Nephron progenitor cell (in vitro differentiated cells): ENCODE data around the gene PI4K2A.
"Not testable (repeated sequence)": the region's sequence is repeated elsewhere in the genome, so short reads cannot be mapped to it uniquely, and the experiment has no call there.

Experiments
- DNase-seq: peaks from one replicate; pipeline ENCODE4 v3.0.0; 2021
- H3K27ac Mint-ChIP-seq: 2 replicates; pipeline ENCODE4 v1.8.0; 2021; ENCODE audit warnings: mild to moderate bottlenecking, moderate library complexity, mixed read lengths
- H3K27me3 Mint-ChIP-seq: 2 replicates; pipeline ENCODE4 v1.8.0; 2021; ENCODE audit warnings: mild to moderate bottlenecking, low read depth, mixed read lengths; ENCODE audit not compliant: poor library complexity
- H3K36me3 Mint-ChIP-seq: 2 replicates; pipeline ENCODE4 v1.8.0; 2021; ENCODE audit warnings: low read depth, mixed read lengths
- H3K4me1 Mint-ChIP-seq: 2 replicates; pipeline ENCODE4 v1.8.0; 2021; ENCODE audit warnings: mixed read lengths
- H3K4me3 Mint-ChIP-seq: 2 replicates; pipeline ENCODE4 v1.8.0; 2021; ENCODE audit warnings: mild to moderate bottlenecking, moderate library complexity, mixed read lengths
- H3K9me3 Mint-ChIP-seq: 2 replicates; pipeline ENCODE4 v1.8.0; 2021; ENCODE audit warnings: mild to moderate bottlenecking, moderate library complexity, mixed read lengths
- TF ChIP-seq, protein P1 (sequence below): fragments of 200-600 bp; sonication (generic); IDR thresholded peaks from 2 replicates; pipeline ENCODE4 v1.5.0; 2021; ENCODE audit warnings: antibody characterized with exemption

The PI4K2A gene

DNA sequence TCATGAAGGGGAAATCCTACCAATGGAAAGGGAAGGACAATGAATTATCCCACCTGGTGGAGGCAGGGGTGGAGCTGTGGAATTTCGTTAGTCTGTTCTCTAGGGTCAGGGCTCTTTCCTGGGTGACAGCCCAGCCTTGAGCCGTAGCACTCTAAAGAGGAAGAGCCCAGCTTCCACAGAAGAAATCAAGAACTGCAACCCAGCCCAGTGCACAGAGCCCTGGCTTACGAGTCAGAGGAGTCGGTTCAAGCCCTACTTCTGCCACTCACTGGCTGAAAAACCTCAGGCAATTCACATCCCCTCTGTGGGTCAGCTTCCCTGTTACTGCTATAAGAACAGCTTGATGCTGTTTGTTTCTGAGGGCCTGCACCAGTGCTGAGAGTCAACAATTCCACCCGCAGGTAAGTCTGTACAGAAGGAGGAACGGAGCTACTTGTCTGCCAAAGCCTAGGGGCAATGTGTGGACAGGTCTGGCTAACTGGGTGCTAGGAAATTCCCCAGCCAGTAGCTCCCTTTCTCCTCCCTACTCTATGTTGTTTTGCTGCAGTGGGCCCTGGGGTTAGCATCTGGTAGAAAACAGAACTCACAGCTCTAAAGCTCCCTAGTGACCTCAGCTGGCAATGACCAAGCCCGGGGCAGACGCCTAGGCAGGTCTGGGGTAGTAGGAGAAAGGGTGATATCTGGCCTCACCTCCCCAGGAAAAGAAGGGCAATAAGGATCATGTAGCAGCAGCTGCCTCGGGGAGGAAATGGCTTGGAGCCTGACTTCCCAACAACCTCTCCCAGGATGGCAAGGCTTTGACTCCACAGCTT lies 43.3 kb downstream of the PI4K2A start:
- Mint-ChIP-seq H3K36me3 (no peaks in the 10 kb centered on the region), H3K27ac (peak overlapping the region; percentile 66), H3K27me3 (peaks cover 6% of the 10 kb centered on the region), H3K4me1 (peaks cover 42% of the 10 kb centered on the region), H3K9me3 (no peaks in the 10 kb centered on the region), H3K4me3 (no peak overlapping the region)
- DNase-seq: no peak
- TF ChIP-seq, protein P1, sequence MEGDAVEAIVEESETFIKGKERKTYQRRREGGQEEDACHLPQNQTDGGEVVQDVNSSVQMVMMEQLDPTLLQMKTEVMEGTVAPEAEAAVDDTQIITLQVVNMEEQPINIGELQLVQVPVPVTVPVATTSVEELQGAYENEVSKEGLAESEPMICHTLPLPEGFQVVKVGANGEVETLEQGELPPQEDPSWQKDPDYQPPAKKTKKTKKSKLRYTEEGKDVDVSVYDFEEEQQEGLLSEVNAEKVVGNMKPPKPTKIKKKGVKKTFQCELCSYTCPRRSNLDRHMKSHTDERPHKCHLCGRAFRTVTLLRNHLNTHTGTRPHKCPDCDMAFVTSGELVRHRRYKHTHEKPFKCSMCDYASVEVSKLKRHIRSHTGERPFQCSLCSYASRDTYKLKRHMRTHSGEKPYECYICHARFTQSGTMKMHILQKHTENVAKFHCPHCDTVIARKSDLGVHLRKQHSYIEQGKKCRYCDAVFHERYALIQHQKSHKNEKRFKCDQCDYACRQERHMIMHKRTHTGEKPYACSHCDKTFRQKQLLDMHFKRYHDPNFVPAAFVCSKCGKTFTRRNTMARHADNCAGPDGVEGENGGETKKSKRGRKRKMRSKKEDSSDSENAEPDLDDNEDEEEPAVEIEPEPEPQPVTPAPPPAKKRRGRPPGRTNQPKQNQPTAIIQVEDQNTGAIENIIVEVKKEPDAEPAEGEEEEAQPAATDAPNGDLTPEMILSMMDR: no peak

DNA sequence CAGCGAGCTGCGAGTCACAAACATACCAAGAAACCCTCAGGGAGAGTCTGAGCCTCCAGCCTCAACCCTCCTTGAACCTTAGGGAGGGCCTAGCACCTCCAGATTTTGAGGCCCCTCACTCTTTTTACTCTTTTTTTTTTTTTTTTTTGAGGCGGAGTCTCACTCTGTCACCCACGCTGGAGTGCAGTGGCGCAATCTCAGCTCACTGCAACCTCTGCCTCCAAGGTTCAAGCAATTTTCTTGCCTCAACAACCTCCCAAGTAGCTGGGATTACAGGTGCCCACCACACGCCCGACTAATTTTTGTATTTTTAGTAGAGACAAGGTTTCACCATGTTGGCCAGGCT lies 43.9 kb downstream of the PI4K2A start:
- H3K27ac Mint-ChIP-seq, H3K27me3 Mint-ChIP-seq, H3K36me3 Mint-ChIP-seq, H3K9me3 Mint-ChIP-seq, DNase-seq, H3K4me3 Mint-ChIP-seq: not testable (repeated sequence)
- peaks cover 42% of the 10 kb centered on the region for H3K4me1 Mint-ChIP-seq

DNA sequence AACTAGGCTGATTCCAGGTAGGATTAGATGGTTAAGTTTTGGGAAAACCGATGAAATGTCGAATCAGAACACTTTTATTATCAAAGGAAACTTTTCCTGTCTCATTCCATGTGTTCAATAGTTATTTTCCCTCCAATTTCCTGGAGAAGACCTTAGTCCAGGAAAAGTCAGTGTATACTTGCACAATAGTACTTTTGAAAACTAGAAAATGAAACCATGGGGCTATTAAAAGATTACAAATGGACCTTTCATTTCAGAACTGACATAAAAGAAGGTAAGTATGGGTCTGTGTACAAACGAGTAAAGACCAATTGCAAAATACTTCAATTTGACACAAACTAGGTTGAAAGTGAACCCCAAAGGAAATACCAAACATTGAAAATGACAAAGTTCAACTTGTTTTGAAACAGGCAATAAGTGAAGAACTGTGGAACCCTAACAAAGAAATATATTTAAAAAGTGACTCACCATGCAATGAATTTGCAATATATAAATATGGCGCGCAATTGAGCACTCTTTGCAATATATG lies 44.5 kb downstream of the PI4K2A start:
- H3K4me1 Mint-ChIP-seq: peaks cover 42% of the 10 kb centered on the region
- no peaks in the 10 kb centered on the region for H3K36me3 Mint-ChIP-seq
- no peak overlapping the region for H3K4me3 Mint-ChIP-seq
- TF ChIP-seq, protein P1: no peak
- H3K9me3 Mint-ChIP-seq: no peaks in the 10 kb centered on the region
- no peak for DNase-seq
- H3K27ac Mint-ChIP-seq: no peak overlapping the region
- H3K27me3 Mint-ChIP-seq: peaks cover 6% of the 10 kb centered on the region

DNA sequence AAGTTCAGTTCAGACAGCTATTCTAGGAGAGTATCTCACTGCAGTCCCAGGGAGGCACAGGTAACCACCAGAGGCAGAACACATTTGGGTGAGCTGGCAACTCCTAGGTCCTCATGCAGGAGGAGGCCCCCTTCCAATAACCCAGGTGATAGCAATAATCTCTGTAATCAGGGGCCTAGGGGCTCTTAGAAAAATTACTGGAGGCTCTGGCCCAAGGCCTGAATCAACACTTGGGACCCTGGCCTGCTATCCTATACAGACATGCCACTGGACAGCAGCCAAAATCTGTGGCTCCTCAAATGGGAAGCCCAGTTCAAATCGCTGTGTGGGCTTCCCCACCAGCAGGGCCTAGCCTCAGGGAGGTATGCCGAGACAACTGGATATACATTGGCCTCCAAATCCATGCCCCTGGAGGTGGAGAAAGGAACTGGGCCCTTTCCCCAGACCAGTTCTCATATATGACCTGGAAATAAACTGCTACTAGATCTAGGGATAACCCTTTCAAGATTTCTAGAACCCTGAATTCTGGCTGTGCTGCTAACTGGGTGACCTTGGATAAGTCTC lies 45.0 kb downstream of the PI4K2A start:
- no peaks in the 10 kb centered on the region for H3K9me3 Mint-ChIP-seq
- peaks cover 6% of the 10 kb centered on the region for H3K27me3 Mint-ChIP-seq
- no peaks in the 10 kb centered on the region for H3K36me3 Mint-ChIP-seq
- no peak overlapping the region for H3K27ac Mint-ChIP-seq
- peak overlapping the region; percentile 86 for H3K4me3 Mint-ChIP-seq
- DNase-seq: no peak
- TF ChIP-seq, protein P1: peak; percentile 31
- peaks cover 42% of the 10 kb centered on the region for H3K4me1 Mint-ChIP-seq

DNA sequence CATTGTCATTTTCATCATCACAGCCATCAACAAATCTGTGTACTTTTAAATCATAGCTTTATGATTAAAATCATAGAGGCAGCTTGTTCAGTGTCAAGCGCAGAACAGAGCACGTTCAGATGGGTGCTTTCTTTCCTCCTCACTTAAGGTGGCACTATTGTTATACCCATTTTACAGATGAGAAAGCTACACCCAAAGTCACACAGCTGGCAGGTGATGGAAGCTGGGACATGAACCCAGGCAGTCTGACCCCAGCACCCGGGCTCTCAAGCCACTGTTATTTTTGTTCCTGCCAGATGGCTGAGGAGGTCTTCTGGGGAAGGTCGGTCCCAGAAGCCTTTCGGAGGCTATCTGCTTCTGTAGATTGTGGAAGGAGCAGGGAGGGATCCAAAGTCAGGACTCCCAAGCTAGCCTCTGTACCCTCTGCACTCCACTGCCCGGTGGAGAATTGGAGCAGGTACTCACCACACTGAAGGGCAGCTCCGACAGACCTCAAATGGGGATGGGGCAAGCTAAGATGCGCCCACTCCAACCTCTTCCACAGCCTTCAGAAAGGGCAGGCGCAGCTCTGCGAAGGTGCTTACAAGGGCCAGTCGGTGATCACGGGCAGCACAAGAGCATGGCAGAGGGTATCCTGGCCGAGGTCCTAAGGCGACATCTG lies 46.0 kb downstream of the PI4K2A start:
- Mint-ChIP-seq H3K9me3 (no peaks in the 10 kb centered on the region), H3K4me1 (peaks cover 42% of the 10 kb centered on the region), H3K27me3 (peaks cover 6% of the 10 kb centered on the region), H3K36me3 (no peaks in the 10 kb centered on the region), H3K4me3 (peak overlapping the region; percentile 86), H3K27ac (no peak overlapping the region)
- no peak for DNase-seq
- TF ChIP-seq, protein P1: no peak
